C4-2B (cell line): Measurements from ENCODE around the gene PPP1R1A.

Source experiments
- ZFX ChIP-seq: fragments of 450-650 bp; IDR thresholded peaks from 2 replicates; pipeline ENCODE4 v1.6.1; 2017
- TF ChIP-seq, protein P1 (sequence below): fragments of 450-650 bp; conservative IDR thresholded peaks from 2 replicates; pipeline ENCODE4 v1.5.1; 2017; ENCODE audit warnings: mild to moderate bottlenecking

DNA sequence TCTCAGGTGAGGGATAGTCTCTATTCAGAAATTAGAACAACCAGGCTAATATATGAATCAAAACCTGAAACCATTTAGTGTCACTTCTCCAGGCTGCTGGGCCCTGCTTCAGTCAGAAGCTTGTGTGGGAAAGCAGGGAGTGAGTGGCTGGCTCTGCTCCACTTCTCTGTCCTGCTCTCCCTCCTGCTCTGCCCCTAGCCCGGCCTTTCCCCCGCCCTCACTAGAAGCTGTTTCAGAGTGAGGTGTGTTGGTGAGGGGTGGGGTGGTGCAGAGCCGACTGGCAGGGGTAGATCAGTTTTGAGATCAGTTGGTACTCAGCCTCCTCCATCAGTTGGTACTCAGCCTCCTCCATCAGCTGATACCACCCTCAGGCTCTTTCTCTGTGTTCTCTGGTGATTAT lies 7.0 kb upstream of the PPP1R1A start:
- TF ChIP-seq, protein P1, sequence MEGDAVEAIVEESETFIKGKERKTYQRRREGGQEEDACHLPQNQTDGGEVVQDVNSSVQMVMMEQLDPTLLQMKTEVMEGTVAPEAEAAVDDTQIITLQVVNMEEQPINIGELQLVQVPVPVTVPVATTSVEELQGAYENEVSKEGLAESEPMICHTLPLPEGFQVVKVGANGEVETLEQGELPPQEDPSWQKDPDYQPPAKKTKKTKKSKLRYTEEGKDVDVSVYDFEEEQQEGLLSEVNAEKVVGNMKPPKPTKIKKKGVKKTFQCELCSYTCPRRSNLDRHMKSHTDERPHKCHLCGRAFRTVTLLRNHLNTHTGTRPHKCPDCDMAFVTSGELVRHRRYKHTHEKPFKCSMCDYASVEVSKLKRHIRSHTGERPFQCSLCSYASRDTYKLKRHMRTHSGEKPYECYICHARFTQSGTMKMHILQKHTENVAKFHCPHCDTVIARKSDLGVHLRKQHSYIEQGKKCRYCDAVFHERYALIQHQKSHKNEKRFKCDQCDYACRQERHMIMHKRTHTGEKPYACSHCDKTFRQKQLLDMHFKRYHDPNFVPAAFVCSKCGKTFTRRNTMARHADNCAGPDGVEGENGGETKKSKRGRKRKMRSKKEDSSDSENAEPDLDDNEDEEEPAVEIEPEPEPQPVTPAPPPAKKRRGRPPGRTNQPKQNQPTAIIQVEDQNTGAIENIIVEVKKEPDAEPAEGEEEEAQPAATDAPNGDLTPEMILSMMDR: no peak
- no peak for TF ChIP-seq ZFX
